22Rv1 (cell line): ENCODE measurements around the gene ARRDC2.
"Not testable (repeated sequence)": the region's sequence is repeated elsewhere in the genome, so short reads cannot be mapped to it uniquely, and the experiment has no call there.

Experiments
- H3K27ac ChIP-seq: fragments of 450-650 bp; 2 replicates; pipeline ENCODE4 v1.5.1; 2017
- CTCF ChIP-seq: fragments of 450-650 bp; IDR thresholded peaks from 2 replicates; pipeline ENCODE4 v1.5.1; 2017; ENCODE audit warnings: mild to moderate bottlenecking
- ZFX ChIP-seq: fragments of 450-650 bp; IDR thresholded peaks from 2 replicates; pipeline ENCODE4 v1.6.1; 2017; ENCODE audit warnings: antibody characterized with exemption, borderline replicate concordance

ARRDC2 gene

DNA sequence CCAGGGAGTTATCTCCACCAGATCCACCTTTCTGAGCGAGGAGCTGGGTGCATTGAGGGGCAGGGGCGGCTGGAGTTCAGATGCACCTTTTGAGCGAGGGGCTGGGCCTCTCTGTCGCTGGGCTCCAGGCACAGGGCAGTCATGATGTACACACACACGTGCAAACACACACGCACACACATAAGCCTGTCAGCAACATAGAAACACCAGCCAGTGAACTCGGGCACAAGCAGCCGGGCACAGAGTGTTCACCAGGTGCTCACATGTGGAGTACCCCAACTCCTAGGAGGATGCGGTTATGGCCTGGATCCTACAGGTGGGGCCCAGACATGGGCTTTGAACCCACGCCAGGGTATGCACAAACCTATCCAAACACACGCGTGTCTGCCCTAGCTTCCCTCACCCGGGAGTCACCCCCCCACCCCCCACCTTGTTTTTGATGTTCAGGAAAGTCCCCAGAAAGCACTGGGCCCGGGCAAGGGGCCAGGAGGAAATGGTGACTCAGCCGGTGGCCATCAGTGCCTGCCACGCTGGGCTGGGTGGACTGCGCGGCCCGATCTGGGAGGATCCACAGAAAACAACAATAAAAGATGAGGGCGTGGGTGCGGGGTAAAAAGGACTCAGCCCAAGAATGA lies 13.3 kb downstream of the ARRDC2 start:
- TF ChIP-seq ZFX (no peak), CTCF (no peak)
- peak overlapping the region; percentile 76 for H3K27ac ChIP-seq

GRCh38 chr19:18023622-18024251 lies 15.8 kb downstream of the ARRDC2 start:
- TF ChIP-seq CTCF, result no peak
- no peak for TF ChIP-seq ZFX
- H3K27ac ChIP-seq, result no peak overlapping the region

DNA sequence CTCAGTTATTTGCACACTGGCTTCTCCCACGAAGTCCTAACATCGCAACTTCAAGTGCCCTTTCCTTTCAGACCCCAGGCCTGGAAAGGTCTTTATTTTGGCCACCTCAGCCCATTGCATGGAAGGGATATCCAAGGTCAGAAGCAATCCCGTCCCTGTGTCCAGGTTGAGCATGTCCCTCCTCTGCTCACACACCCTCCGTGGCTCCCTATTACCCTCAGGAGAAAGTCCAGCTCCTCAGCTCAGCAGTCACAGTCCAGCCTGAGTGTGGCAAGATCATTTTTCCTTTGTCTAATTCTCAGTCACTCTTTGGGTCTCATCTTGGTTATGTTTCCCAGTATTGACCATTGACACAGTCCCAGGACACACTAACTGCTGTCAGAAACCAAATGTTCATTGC lies 19.2 kb downstream of the ARRDC2 start:
- TF ChIP-seq CTCF (no peak), ZFX (no peak)
- H3K27ac ChIP-seq, result no peak overlapping the region

DNA sequence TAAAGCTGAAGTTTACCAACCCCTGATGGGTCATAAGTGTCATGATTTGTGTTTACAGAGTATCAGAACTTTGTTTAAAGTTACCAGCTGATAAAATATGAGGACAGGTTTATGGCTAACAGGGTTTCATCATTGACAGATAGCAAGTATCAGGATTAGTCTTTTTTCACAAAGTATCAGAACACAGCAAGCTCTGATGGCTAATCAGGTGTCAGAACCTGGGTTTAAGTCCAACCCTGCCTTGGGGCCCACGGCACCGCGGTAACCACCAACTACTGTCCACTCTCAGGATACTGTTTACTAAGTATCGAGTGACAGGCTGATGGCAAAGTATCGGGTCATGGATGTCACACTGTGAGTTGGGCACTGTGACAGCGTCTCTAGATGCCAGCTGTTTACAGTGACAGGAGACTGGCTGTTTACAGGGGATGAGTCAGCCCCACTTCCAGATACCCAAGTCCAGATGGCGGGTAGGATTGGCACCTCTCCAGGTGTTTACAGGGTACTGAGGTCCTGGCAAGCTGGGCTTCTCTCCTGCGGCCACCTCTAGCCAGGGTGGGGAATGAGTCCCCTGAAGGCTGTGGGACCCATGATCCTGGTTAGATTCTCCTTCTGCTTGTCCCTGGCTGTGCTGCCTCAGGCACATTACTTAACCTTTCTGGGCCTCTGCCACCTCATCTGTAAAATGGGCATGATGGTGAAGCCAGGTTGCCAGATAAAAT lies 21.8 kb downstream of the ARRDC2 start:
- TF ChIP-seq ZFX (no peak), CTCF (no peak)
- H3K27ac ChIP-seq, result peak overlapping the region; percentile 37; the same call in 1 of the 2 replicates

DNA sequence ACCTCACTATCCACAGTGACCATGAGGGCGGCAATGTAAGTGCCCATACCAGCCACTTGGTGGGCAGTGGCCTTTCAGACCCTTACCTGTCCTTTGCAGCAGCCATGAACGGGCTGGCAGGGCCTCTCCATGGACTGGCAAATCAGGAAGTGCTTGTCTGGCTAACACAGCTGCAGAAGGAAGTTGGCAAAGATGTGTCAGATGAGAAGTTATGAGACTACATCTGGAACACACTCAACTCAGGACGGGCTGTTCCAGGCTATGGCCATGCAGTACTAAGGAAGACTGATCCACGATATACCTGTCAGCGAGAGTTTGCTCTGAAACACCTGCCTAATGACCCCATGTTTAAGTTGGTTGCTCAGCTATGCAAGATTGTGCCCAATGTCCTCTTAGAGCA lies 23.4 kb downstream of the ARRDC2 start:
- peak overlapping the region; percentile 31; the same call in 1 of the 2 replicates for H3K27ac ChIP-seq

DNA sequence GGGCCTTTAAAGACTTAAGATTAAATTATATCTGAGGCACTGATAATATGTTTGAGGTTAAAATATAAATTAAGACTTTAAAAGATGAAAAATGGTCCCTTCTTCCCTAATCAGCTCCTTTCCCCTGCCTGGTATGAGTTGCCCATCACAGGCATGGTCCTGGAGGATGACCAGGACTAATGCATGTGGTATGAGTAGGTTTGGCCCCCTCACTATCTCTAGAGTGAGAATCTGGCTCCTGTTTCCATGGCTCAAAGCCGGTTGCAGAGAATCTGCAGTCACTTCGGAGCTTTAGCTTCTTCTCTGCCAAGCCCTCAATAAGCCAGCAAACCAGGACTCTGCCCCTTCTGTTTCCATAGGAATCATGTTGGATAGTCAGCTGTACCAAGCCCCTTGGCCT lies 24.1 kb downstream of the ARRDC2 start:
- not testable (repeated sequence) for H3K27ac ChIP-seq

DNA sequence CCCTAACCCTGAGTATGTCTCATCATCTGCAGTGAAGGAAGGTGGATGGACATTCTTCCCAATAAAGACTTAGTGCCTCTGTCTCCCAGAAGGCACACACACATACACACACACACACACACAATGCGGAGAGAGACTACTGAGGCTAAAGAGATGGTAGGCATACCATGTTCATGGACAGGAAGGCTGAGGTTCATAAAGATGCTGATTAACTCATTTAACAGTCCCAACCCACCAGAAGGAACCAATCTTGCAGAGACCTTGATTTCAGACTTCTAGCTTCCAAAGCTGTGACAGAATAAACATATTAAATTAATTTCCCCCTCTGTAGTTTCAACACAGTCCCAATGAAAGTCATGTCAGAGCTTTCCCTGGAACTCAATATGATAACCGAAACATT lies 33.1 kb downstream of the ARRDC2 start:
- no peak overlapping the region for H3K27ac ChIP-seq
- no peak for TF ChIP-seq CTCF
- no peak for TF ChIP-seq ZFX

- H3K27ac ChIP-seq, result no peak overlapping the region
- TF ChIP-seq CTCF, result no peak
Observed at GRCh38 chr19:18043676-18044075, 35.7 kb downstream of the ARRDC2 start.
